Aorta (tissue), 5 donors: ENCODE data around the gene SLC44A3. TPM values are rescaled to one million over a fixed set of nuclear protein-coding genes. Genes with fewer than 3 reads are reported as not detected.

Experiments
- ATAC-seq: fragments of 200-7000 bp; cut with Tn5 transposase; one replicate; pipeline ENCODE4 v1.9.1; 2022; ENCODE audit warnings: moderate library complexity; ENCODE audit not compliant: low FRiP score
- DNase-seq, 2 donors: peaks; one replicate each; pipeline ENCODE4 v3.0.0-alpha.2; 2020
- H3K27ac ChIP-seq, 2 donors: one replicate each; pipeline ENCODE4 v1.5.1; 2013; ENCODE audit warnings: low read length in 2 of 2, mild to moderate bottlenecking in 2 of 2, moderate library complexity in 2 of 2, control low read depth in 1 of 2, inconsistent platforms in 1 of 2, low read depth in 1 of 2
- H3K27me3 ChIP-seq, 2 donors: one replicate each; pipeline ENCODE4 v1.6.1; 2013; ENCODE audit warnings: control low read depth in 1 of 2, low read length in 1 of 2, mild to moderate bottlenecking in 1 of 2, moderate library complexity in 1 of 2; ENCODE audit not compliant: insufficient read depth in 2 of 2, control insufficient read depth in 1 of 2
- H3K36me3 ChIP-seq, 2 donors: one replicate each; pipeline ENCODE4 v1.6.1; 2013; ENCODE audit warnings: control low read depth in 1 of 2, low read length in 1 of 2, mild to moderate bottlenecking in 1 of 2; ENCODE audit not compliant: insufficient read depth in 2 of 2, control insufficient read depth in 1 of 2
- H3K4me1 ChIP-seq, 2 donors: one replicate each; pipeline ENCODE4 v1.6.1; 2013; ENCODE audit warnings: low read length in 2 of 2, control low read depth in 1 of 2, mild to moderate bottlenecking in 1 of 2, moderate library complexity in 1 of 2; ENCODE audit not compliant: insufficient read depth in 2 of 2, control insufficient read depth in 1 of 2
- H3K4me3 ChIP-seq, 2 donors: one replicate each; pipeline ENCODE4 v1.5.1; 2013; ENCODE audit warnings: low read length in 2 of 2, control low read depth in 1 of 2, mild to moderate bottlenecking in 1 of 2
- H3K9me3 ChIP-seq: one replicate; pipeline ENCODE4 v1.6.1; 2013; ENCODE audit warnings: mild to moderate bottlenecking, low read length; ENCODE audit not compliant: control insufficient read depth
- WGBS, 2 donors: extraction: QIAGEN DNeasy Blood & Tissue Kit; methylation state at CpG; one replicate each; pipeline ENCODE4 v1.1.7; 2013; 5-methylcytosine and 5-hydroxymethylcytosine counted together
- intact Hi-C, 2 donors: fragments of 100-400 bp; cut with DNase I; formaldehyde crosslinking; loops; one replicate each; pipeline versions ENCODE4 v1.14.2 to v1.15.0; 2022
- polyA plus RNA-seq, 2 donors: library from polyadenylated mRNA; stranded (reverse); fragments of 200-250 nt; gene quantifications; one replicate each; pipeline ENCODE4 v1.2.3, GENCODE V29; 2013
- total RNA-seq, 2 donors: library from RNA; stranded (reverse); fragmentation: NEBNext Ultra II Directional; extraction: Animal tissue kit (Norgen Biotek cat#: 25700); gene quantifications; one replicate each; pipeline ENCODE4 v1.2.1, GENCODE V29; 2021
- donor health status: healthy with polysubstance abuse.
- donor health status: Bipolar disorder and iron deficiency.
- donor health status: DM: no; HTN: no; CAD: no.
- donor health status: DM: no; HTN: no; CAD: no.
- donor health status: DM: yes; HTN: yes; CAD: no.

SLC44A3 gene
- total and polyA plus RNA-seq, 4 donors = 2.3 to 7.2 (median 4.3) TPM

GRCh38 chr1:94854458-94855306 lies 34.5 kb downstream of the SLC44A3 start:
- H3K27ac ChIP-seq = peak overlapping the region; percentile 34 to 68
- no peaks in the 10 kb centered on the region for H3K27me3 ChIP-seq
- H3K4me1 ChIP-seq = peaks cover 0 to 3% of the 10 kb centered on the region in 2 donors
- 12 to 13% methylated on average over 21 of the region's 21 CpGs for WGBS, 2 donors
- DNase-seq = peak; percentile 92 to 93
- H3K9me3 ChIP-seq = no peaks in the 10 kb centered on the region
- intact Hi-C loops = loop anchor here (1.0 to 5.0 kb wide), 5 partner anchors 28 to 187 kb away; partner anchors contain the start of gene CNN3 (in 2 of the 2)
- ATAC-seq = peak; percentile 97
- H3K4me3 ChIP-seq = peak overlapping the region in 1 of 2 donors; percentile 36
- H3K36me3 ChIP-seq = no peaks in the 10 kb centered on the region

GRCh38 chr1:94855307-94855700 lies 35.1 kb downstream of the SLC44A3 start:
- WGBS, 2 donors = 57 to 71% methylated on average over 2 of the region's 2 CpGs
- DNase-seq (no peak), ATAC-seq (no peak)
- Histone ChIP-seq H3K4me1 (peaks cover 0 to 3% of the 10 kb centered on the region in 2 donors), H3K27ac (no peak overlapping the region), H3K9me3 (no peaks in the 10 kb centered on the region), H3K36me3 (no peaks in the 10 kb centered on the region), H3K27me3 (no peaks in the 10 kb centered on the region), H3K4me3 (no peak overlapping the region)
- intact Hi-C loops = loop anchor here (2.0 to 5.0 kb wide), 3 partner anchors 27 to 71 kb away; partner anchors contain the start of gene CNN3 (in 1 of the 2)

- no peak overlapping the region for H3K27ac ChIP-seq
- no peak for DNase-seq
- ATAC-seq = no peak
- H3K9me3 ChIP-seq = no peaks in the 10 kb centered on the region
- H3K36me3 ChIP-seq = no peaks in the 10 kb centered on the region
- H3K4me1 ChIP-seq = peaks cover 0 to 3% of the 10 kb centered on the region in 2 donors
- intact Hi-C loops = loop anchor here in 1 of 2 donors (5.0 kb wide), 1 partner anchor 41 kb away; no protein-coding TSS in a partner anchor
- 97 to 99% methylated on average over 5 of the region's 5 CpGs for WGBS, 2 donors
- no peaks in the 10 kb centered on the region for H3K27me3 ChIP-seq
- no peak overlapping the region for H3K4me3 ChIP-seq
Measured at GRCh38 chr1:94856004-94856403, 35.8 kb downstream of the SLC44A3 start.

GRCh38 chr1:94856868-94857267 lies 36.7 kb downstream of the SLC44A3 start:
- H3K36me3 ChIP-seq = no peaks in the 10 kb centered on the region
- H3K27me3 ChIP-seq = no peaks in the 10 kb centered on the region
- no peak for ATAC-seq
- no peak for DNase-seq
- H3K27ac ChIP-seq = no peak overlapping the region
- H3K4me1 ChIP-seq = peaks cover 2 to 3% of the 10 kb centered on the region in 2 donors
- no peaks in the 10 kb centered on the region for H3K9me3 ChIP-seq
- intact Hi-C loops = loop anchor here in 1 of 2 donors (5.0 kb wide), 1 partner anchor 40 kb away; no protein-coding TSS in a partner anchor
- H3K4me3 ChIP-seq = no peak overlapping the region
- WGBS, 2 donors = 95 to 98% methylated on average over 3 of the region's 3 CpGs

- WGBS, 2 donors = 37 to 60% methylated on average over 2 of the region's 2 CpGs
- no peak for ATAC-seq
Measured at GRCh38 chr1:94858276-94858675, 38.1 kb downstream of the SLC44A3 start.

GRCh38 chr1:94859174-94859573 lies 39.0 kb downstream of the SLC44A3 start:
- no peaks in the 10 kb centered on the region for H3K9me3 ChIP-seq
- H3K27me3 ChIP-seq = no peaks in the 10 kb centered on the region
- WGBS, 2 donors = 57 to 85% methylated on average over 2 of the region's 2 CpGs
- no peak overlapping the region for H3K27ac ChIP-seq
- intact Hi-C loops = loop anchor here in 1 of 2 donors (5.0 kb wide), 1 partner anchor 38 kb away; no protein-coding TSS in a partner anchor
- ATAC-seq (no peak), DNase-seq (no peak)
- H3K36me3 ChIP-seq = no peaks in the 10 kb centered on the region
- H3K4me1 ChIP-seq = peaks cover 4 to 5% of the 10 kb centered on the region in 2 donors
- H3K4me3 ChIP-seq = no peak overlapping the region

More at GRCh38 chr1:94858276-94858675, 38.1 kb downstream of the SLC44A3 start:
- intact Hi-C loops = loop anchor here in 1 of 2 donors (5.0 kb wide), 1 partner anchor 39 kb away; no protein-coding TSS in a partner anchor
- no peak for DNase-seq
- Histone ChIP-seq H3K36me3 (no peaks in the 10 kb centered on the region), H3K4me1 (peaks cover 4 to 5% of the 10 kb centered on the region in 2 donors), H3K27me3 (no peaks in the 10 kb centered on the region), H3K27ac (no peak overlapping the region), H3K9me3 (no peaks in the 10 kb centered on the region), H3K4me3 (no peak overlapping the region)

- Histone ChIP-seq H3K27me3 (no peaks in the 10 kb centered on the region), H3K4me1 (peaks cover 7 to 8% of the 10 kb centered on the region in 2 donors), H3K27ac (peak overlapping the region; percentile 98 to 99), H3K4me3 (no peak overlapping the region), H3K9me3 (no peaks in the 10 kb centered on the region), H3K36me3 (no peaks in the 10 kb centered on the region)
- intact Hi-C loops = loop anchor here in 1 of 2 donors (2.0 to 5.0 kb wide), 2 partner anchors 64 to 160 kb away; partner anchors contain the start of gene CNN3
- WGBS, 2 donors = 96 to 98% methylated on average over 2 of the region's 2 CpGs
- ATAC-seq = no peak
- DNase-seq = no peak
Measured at GRCh38 chr1:94862718-94863117, 42.6 kb downstream of the SLC44A3 start.

GRCh38 chr1:94863297-94863911 lies 43.2 kb downstream of the SLC44A3 start:
- Histone ChIP-seq H3K36me3 (no peaks in the 10 kb centered on the region), H3K4me1 (peaks cover 7 to 8% of the 10 kb centered on the region in 2 donors), H3K4me3 (no peak overlapping the region), H3K27me3 (no peaks in the 10 kb centered on the region), H3K27ac (peak overlapping the region; percentile 98 to 99), H3K9me3 (no peaks in the 10 kb centered on the region)
- peak; percentile 86 for ATAC-seq
- DNase-seq = no peak
- intact Hi-C loops = loop anchor here in 1 of 2 donors (2.0 to 5.0 kb wide), 2 partner anchors 63 to 159 kb away; partner anchors contain the start of gene CNN3
- WGBS, 2 donors = 0 to 2% methylated on average over 2 of the region's 2 CpGs
